Measurements from ENCODE around the gene CDKN2B.

The CDKN2B gene

GRCh38 chr9:22033012-22033630 lies 24.0 kb upstream of the CDKN2B start:
- DNase-seq, result no peak

GRCh38 chr9:22031655-22032411 lies 22.7 kb upstream of the CDKN2B start:
- DNase-seq, result no peak

GRCh38 chr9:22030101-22030598 lies 21.0 kb upstream of the CDKN2B start:
- no peak for DNase-seq

GRCh38 chr9:22029231-22029630 lies 20.1 kb upstream of the CDKN2B start:
- DNase-seq, result no peak

- DNase-seq, result no peak
Measured at GRCh38 chr9:22028394-22028793, 19.3 kb upstream of the CDKN2B start.

- DNase-seq, result no peak
Measured at GRCh38 chr9:22026696-22027095, 17.6 kb upstream of the CDKN2B start.

GRCh38 chr9:22022396-22022795 lies 13.3 kb upstream of the CDKN2B start:
- no peak for DNase-seq

GRCh38 chr9:22010866-22011625 lies 1.9 kb upstream of the CDKN2B start:
- DNase-seq, result no peak

GRCh38 chr9:22009506-22009867 lies 382 bp upstream of the CDKN2B start:
- no peak for DNase-seq

- DNase-seq, result no peak
Measured at GRCh38 chr9:22008384-22008716, 755 bp downstream of the CDKN2B start.

- DNase-seq, result no peak
Measured at GRCh38 chr9:22005702-22006606, 3.2 kb downstream of the CDKN2B start.

GRCh38 chr9:22005021-22005701 lies 3.9 kb downstream of the CDKN2B start:
- no peak for DNase-seq

- no peak for DNase-seq
Measured at GRCh38 chr9:22002038-22002437, 7.1 kb downstream of the CDKN2B start.

- no peak for DNase-seq
Measured at GRCh38 chr9:21998026-21998425, 11.1 kb downstream of the CDKN2B start.

GRCh38 chr9:21997480-21997879 lies 11.6 kb downstream of the CDKN2B start:
- no peak for DNase-seq

- DNase-seq, result no peak
Measured at GRCh38 chr9:21996858-21997257, 12.2 kb downstream of the CDKN2B start.

GRCh38 chr9:21996438-21996837 lies 12.7 kb downstream of the CDKN2B start:
- DNase-seq, result no peak

- DNase-seq, result peak in 1 of 2 donors; percentile 18
Measured at GRCh38 chr9:21995666-21996398, 13.3 kb downstream of the CDKN2B start.

- peak in 1 of 2 donors; percentile 48 for DNase-seq
Measured at GRCh38 chr9:21995006-21995665, 14.0 kb downstream of the CDKN2B start.

- peak; percentile 22 to 37 for DNase-seq
Measured at GRCh38 chr9:21994556-21995005, 14.5 kb downstream of the CDKN2B start, which contains the start of gene CDKN2B-AS1. Gene CDKN2B-AS1 (plus strand): TSS chr9:21994791.

All from hippocampal formation (tissue), 2 donors.